Activated naive CD8-positive, alpha-beta T cell treated with anti-CD3 and anti-CD28 coated beads, Interleukin-2, amount 50 U/mL, for 24 hours (primary cell): ENCODE results near the gene DGCR6.
"Not testable (repeated sequence)": the region's sequence is repeated elsewhere in the genome, so short reads cannot be mapped to it uniquely, and the experiment has no call there.

Source experiments
- ATAC-seq: fragments of 150-1000 bp; cut with Tn5 transposase; one replicate; pipeline ENCODE4 v1.10.0; 2021
- DNase-seq: peaks from one replicate; pipeline ENCODE4 v3.0.0; 2021
- H3K27ac Mint-ChIP-seq: one replicate; pipeline ENCODE4 v1.8.0; 2021; ENCODE audit warnings: mild to moderate bottlenecking, mixed read lengths
- H3K27me3 Mint-ChIP-seq: one replicate; pipeline ENCODE4 v1.8.0; 2021; ENCODE audit warnings: mixed read lengths
- H3K36me3 Mint-ChIP-seq: one replicate; pipeline ENCODE4 v1.8.0; 2021; ENCODE audit warnings: low read depth, mixed read lengths
- H3K4me1 Mint-ChIP-seq: one replicate; pipeline ENCODE4 v1.8.0; 2021; ENCODE audit warnings: mixed read lengths
- H3K4me3 Mint-ChIP-seq: one replicate; pipeline ENCODE4 v1.8.0; 2021; ENCODE audit warnings: mild to moderate bottlenecking, moderate library complexity, mixed read lengths
- H3K9me3 Mint-ChIP-seq: one replicate; pipeline ENCODE4 v1.8.0; 2021; ENCODE audit warnings: mixed read lengths

Gene DGCR6

GRCh38 chr22:18905540-18906409 lies at the start of gene DGCR6:
Gene DGCR6 (plus strand): TSS chr22:18906320. CDS start chr22:18906375, 55 bp downstream.
- Mint-ChIP-seq H3K27ac (no peak within 1 kb of the TSS), H3K36me3 (no peaks in the 10 kb centered on the region), H3K4me1 (no peaks in the 10 kb centered on the region), H3K9me3 (no peaks in the 10 kb centered on the region), H3K27me3 (no peaks in the 10 kb centered on the region), H3K4me3 (no peak within 1 kb of the TSS)
- DNase-seq (no peak), ATAC-seq (peak; percentile 98)

DNA sequence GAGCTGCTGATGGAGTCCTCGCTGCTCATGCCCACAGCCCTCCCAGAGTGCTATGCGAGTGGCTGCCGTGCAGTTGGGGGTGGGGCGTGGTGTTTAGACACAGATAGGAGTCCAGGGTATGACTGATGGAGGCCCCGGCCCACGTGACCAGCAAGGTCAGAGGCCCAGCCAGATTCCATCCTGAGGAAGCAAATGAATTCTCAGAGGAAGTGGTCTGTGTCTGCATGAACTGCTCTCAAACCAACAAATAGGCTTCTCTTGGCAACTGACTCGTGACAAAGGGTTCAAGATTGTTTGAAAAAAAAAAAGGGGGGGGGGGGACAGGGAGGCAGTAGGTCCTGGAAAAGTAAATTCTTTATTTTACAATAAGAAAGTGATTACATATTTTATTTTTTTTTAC lies 46.8 kb upstream of the DGCR6 start:
- H3K4me3 Mint-ChIP-seq, H3K27me3 Mint-ChIP-seq, H3K27ac Mint-ChIP-seq, H3K9me3 Mint-ChIP-seq, H3K4me1 Mint-ChIP-seq, H3K36me3 Mint-ChIP-seq, ATAC-seq, DNase-seq: not testable (repeated sequence)

- not testable (repeated sequence) for H3K4me1 Mint-ChIP-seq, H3K27ac Mint-ChIP-seq, H3K9me3 Mint-ChIP-seq, DNase-seq, ATAC-seq, H3K27me3 Mint-ChIP-seq, H3K4me3 Mint-ChIP-seq, H3K36me3 Mint-ChIP-seq
Measured at GRCh38 chr22:18881260-18881659, 24.9 kb upstream of the DGCR6 start.

- H3K9me3 Mint-ChIP-seq, DNase-seq, H3K36me3 Mint-ChIP-seq, H3K27me3 Mint-ChIP-seq, H3K4me1 Mint-ChIP-seq, H3K27ac Mint-ChIP-seq, ATAC-seq, H3K4me3 Mint-ChIP-seq: not testable (repeated sequence)
Measured at GRCh38 chr22:18884465-18884864, 21.7 kb upstream of the DGCR6 start.

GRCh38 chr22:18888115-18888514 lies 18.0 kb upstream of the DGCR6 start:
- no peak overlapping the region for H3K27ac Mint-ChIP-seq
- no peaks in the 10 kb centered on the region for H3K36me3 Mint-ChIP-seq
- no peak overlapping the region for H3K4me3 Mint-ChIP-seq
- no peaks in the 10 kb centered on the region for H3K27me3 Mint-ChIP-seq
- peaks cover 4% of the 10 kb centered on the region for H3K9me3 Mint-ChIP-seq
- no peaks in the 10 kb centered on the region for H3K4me1 Mint-ChIP-seq
- ATAC-seq (no peak), DNase-seq (no peak)

DNA sequence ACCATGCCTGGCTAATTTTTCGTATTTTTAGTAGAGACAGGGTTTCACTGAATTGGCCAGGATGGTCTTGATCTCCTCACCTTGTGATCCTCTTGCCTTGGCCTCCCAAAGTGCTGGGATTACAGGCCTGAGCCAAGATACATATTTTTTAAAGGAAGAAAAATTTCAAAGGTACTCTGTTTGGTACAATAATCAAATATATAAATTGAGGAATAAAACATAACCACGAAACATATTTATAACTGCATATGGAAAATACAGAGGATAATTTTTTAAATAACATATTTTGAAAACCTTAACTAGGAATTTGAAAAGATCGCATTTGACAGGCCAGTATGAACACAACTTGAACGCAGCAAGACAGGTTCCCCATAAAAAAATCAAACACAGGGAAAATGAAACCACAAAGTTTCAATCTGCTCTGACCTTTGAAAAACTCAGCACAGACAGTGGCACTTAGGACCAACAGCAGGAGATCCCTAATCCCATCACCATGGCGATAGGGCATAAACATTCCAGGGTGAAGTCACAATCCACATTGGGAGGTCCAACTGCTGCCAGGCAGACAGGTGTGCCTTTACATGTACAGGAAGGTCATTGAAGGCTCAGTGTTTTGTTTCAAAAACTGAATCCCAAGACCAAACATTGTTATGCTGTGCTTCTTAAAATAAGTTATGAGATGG lies 15.5 kb upstream of the DGCR6 start:
- ATAC-seq: peak; percentile 28
- H3K36me3 Mint-ChIP-seq, H3K27ac Mint-ChIP-seq: not testable (repeated sequence)

DNA sequence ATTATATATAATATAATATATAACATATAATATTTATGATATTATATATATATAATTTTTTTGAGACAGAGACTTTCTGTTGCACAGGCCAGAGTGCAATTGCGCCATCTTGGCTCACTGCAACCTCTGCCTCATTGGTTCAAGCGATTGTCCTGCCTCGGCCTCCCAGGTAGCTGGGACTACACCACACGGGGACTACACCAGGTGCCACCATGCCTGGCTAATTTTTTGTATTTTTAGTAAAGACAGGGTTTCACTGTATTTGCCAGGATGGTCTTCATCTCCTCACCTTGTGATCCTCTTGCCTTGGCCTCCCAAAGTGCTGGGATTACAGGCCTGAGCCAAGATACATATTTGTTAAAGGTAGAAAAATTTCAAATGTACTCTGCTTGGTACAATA lies 12.3 kb upstream of the DGCR6 start:
- not testable (repeated sequence) for DNase-seq, H3K36me3 Mint-ChIP-seq, H3K9me3 Mint-ChIP-seq, H3K27ac Mint-ChIP-seq, H3K4me3 Mint-ChIP-seq, ATAC-seq, H3K27me3 Mint-ChIP-seq, H3K4me1 Mint-ChIP-seq

More for the DNA sequence above, 15.5 kb upstream of the DGCR6 start:
- not testable (repeated sequence) for H3K27me3 Mint-ChIP-seq, DNase-seq, H3K9me3 Mint-ChIP-seq, H3K4me3 Mint-ChIP-seq, H3K4me1 Mint-ChIP-seq

DNA sequence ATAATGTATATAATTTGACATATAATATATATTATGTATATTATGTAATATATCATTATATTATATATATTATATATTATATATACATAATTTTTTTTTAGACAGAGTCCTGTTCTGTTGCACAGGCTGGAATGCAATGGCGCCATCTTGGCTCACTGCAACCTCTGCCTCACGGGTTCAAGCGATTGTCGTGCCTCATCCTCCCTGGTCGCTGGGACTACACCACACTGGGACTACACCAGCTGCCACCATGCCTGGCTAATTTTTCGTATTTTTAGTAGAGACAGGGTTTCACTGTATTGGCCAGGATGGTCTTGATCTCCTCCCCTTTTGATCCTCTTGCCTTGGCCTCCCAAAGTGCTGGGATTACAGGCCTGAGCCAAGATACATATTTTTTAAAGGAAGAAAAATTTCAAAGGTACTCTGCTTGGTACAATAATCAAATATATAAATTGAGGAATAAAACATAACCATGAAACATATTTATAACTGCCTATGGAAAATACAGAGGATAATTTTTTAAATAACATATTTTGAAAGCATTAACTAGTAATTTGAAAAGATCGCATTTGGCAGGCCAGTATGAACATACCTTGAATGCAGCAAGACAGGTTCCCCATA lies 10.0 kb upstream of the DGCR6 start:
- peak; percentile 4 for DNase-seq
- H3K4me3 Mint-ChIP-seq, H3K27me3 Mint-ChIP-seq, H3K4me1 Mint-ChIP-seq, H3K9me3 Mint-ChIP-seq, H3K36me3 Mint-ChIP-seq, ATAC-seq, H3K27ac Mint-ChIP-seq: not testable (repeated sequence)

GRCh38 chr22:18906410-18906745 lies 258 bp downstream of the DGCR6 start:
- ATAC-seq: peak; percentile 37

GRCh38 chr22:18906896-18907295 lies 776 bp downstream of the DGCR6 start:
- Mint-ChIP-seq H3K27me3 (no peaks in the 10 kb centered on the region), H3K4me1 (no peaks in the 10 kb centered on the region)

More at GRCh38 chr22:18906410-18906745, 258 bp downstream of the DGCR6 start:
- H3K27me3 Mint-ChIP-seq, DNase-seq, H3K4me3 Mint-ChIP-seq, H3K9me3 Mint-ChIP-seq, H3K27ac Mint-ChIP-seq, H3K36me3 Mint-ChIP-seq, H3K4me1 Mint-ChIP-seq: not testable (repeated sequence)

GRCh38 chr22:18909556-18909955 lies 3.4 kb downstream of the DGCR6 start:
- no peak for ATAC-seq
- no peaks in the 10 kb centered on the region for H3K4me1 Mint-ChIP-seq
- H3K9me3 Mint-ChIP-seq: no peaks in the 10 kb centered on the region
- H3K27ac Mint-ChIP-seq: no peak overlapping the region
- no peak overlapping the region for H3K4me3 Mint-ChIP-seq
- H3K36me3 Mint-ChIP-seq: no peaks in the 10 kb centered on the region
- no peak for DNase-seq
- H3K27me3 Mint-ChIP-seq: no peaks in the 10 kb centered on the region

More at GRCh38 chr22:18906896-18907295, 776 bp downstream of the DGCR6 start:
- Mint-ChIP-seq H3K36me3 (no peaks in the 10 kb centered on the region), H3K9me3 (no peaks in the 10 kb centered on the region), H3K4me3 (no peak overlapping the region), H3K27ac (no peak overlapping the region)
- ATAC-seq (no peak), DNase-seq (no peak)

DNA sequence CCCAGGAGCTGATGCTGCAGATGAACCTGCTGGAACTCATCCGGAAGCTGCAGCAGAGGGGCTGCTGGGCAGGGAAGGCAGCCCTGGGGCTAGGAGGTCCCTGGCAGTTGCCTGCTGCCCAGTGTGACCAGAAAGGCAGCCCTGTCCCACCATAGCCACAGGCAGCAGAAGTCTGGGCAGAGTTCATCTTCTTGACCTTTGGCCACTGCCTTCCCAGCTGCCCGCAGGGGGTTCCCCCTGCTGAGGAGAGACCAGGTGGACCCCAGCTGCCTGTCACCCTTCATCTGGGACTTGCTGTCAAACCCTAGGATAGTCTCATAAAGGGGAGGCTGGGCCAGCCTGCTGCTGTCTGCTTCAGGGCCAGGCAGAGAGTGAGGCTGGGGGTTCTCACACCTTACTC lies 5.4 kb downstream of the DGCR6 start:
- not testable (repeated sequence) for H3K27me3 Mint-ChIP-seq, H3K27ac Mint-ChIP-seq, DNase-seq, ATAC-seq, H3K9me3 Mint-ChIP-seq, H3K36me3 Mint-ChIP-seq, H3K4me1 Mint-ChIP-seq, H3K4me3 Mint-ChIP-seq

GRCh38 chr22:18912264-18912946 lies 6.3 kb downstream of the DGCR6 start:
- H3K4me1 Mint-ChIP-seq, H3K9me3 Mint-ChIP-seq, ATAC-seq, H3K4me3 Mint-ChIP-seq, H3K36me3 Mint-ChIP-seq, H3K27me3 Mint-ChIP-seq, DNase-seq, H3K27ac Mint-ChIP-seq: not testable (repeated sequence)

GRCh38 chr22:18914558-18914957 lies 8.4 kb downstream of the DGCR6 start:
- H3K4me3 Mint-ChIP-seq, ATAC-seq, H3K36me3 Mint-ChIP-seq, H3K27ac Mint-ChIP-seq, DNase-seq, H3K9me3 Mint-ChIP-seq, H3K27me3 Mint-ChIP-seq, H3K4me1 Mint-ChIP-seq: not testable (repeated sequence)
